SW 1271 (cell line): Measurements from ENCODE around the gene GLIS1.

Source experiments
- DNase-seq, 2 experiments: peaks; one replicate each; lab custom pipeline; 2025; lab: John Stamatoyannopoulos, UW

The GLIS1 gene

DNA sequence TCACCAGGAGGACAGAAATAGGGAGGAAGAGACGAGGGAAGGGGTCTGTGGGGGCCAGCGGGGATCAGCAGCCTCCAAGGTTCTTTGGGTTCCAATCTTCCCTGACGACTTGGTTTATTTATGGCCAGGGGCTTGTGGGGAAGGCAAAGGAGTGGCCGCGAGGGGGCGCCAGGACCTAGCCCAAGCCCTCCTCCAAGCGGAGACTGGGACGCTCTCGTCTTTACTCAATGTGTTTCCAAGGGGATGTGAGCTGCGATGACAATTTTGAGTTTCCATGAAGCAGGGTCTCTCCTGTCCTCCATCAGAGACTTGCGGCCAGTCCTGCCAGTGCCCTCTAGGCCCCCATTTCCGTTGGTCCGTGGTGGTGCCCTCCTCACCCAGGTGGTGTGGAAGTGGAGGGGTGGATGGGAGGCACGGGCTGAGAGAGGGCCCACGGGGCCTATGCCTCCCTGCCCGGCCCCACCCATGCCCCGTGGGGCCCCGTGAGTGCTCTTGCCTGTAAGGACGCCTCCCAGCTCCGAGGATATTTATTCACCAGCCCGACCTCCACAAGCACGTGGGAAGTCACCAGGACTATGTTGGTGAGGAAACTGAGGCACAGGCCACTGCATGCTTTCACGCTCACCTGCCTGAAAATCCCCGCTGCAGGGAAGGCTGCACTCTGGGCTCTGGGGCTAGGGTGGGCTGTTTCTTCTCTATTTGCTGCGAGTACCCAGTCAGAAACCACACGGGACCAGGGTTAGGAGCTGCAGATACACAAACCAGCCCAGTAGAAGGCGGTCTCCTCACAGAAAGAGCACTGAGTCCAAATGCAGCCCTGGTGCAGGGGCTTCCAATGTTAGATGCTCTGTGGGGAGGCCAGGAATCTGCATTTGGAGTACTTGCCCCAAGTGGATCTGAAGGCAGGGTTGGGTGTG, 253.2 kb downstream of the GLIS1 start:
- DNase-seq = peak; percentile 10 to 40

DNA sequence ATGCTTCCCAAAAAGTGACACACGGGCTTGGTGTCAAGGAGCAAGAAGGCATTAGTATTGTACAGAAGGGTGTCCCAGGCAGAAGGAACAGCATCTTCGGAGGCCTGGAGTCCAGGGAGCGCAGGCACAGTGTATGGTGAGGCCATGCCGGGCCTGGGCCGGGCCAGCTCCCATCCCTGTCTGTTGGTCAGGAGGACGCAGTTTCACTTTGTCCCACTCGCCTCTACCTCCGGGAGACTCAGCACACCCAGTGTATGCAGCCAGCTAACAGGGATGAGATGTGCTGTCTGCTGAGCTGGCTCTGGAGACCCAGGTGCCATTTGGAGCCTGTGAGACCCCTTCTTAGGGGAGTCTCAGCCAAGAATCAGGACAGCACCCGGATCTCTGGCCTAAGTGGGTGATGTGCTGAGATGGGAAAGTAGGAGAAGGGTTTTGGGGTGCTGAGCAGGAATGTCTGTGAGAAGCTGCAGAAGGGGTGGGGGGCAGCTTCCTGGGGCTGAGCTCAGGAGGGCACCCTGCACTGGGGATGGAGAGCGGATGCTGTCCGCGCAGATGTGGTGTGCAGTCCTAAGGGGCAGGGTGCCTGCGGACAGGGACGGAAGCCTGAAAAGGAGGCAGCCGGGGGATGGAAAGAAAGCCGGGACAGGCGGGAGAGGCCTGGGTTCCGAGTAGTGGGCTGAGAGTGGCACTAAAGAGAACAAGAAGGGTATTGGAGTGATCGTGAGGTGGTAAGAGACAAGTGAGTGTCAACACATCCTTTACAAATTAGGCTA, 254.1 kb downstream of the GLIS1 start:
- no peak for DNase-seq

DNA sequence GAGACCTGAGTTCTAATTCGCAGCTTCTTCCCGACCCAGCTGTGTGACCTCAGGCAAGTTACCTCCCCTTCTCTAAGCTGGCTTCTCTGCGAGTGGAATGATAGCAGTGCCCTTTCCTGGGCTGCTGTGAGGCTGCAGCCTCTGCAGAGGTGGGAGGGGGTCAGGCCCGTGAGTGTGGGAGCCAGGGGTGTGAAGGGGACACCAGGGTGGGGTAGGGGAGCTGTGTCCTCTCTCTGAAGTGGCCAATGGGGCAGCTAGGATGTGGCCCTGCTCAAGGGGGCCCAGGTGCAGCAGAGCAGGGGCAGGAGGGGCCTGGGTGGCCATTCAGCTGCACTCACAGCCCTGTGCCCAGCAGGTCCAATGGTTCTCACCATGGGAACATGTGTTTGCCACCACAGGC, 255.3 kb downstream of the GLIS1 start:
- DNase-seq = no peak

DNA sequence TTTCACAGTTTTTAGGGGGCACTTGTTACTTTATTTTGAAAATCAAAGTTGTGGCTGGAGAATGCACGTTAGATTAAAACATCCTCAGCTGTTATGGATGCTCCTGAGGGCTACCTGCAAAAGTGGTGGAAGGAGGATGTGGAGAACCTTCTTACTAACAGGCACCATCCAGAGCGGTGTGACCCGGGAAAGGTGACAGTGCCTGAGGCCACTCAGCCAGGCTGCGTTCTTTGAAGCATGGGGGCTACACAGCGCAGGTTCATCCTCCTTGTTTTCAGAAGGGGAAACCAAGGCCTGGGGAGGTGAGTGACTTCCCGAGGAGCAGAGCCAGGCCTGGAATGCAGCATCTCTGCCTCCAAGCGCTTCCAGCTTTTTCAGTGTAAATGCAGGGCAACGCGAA, 255.8 kb downstream of the GLIS1 start:
- no peak for DNase-seq

DNA sequence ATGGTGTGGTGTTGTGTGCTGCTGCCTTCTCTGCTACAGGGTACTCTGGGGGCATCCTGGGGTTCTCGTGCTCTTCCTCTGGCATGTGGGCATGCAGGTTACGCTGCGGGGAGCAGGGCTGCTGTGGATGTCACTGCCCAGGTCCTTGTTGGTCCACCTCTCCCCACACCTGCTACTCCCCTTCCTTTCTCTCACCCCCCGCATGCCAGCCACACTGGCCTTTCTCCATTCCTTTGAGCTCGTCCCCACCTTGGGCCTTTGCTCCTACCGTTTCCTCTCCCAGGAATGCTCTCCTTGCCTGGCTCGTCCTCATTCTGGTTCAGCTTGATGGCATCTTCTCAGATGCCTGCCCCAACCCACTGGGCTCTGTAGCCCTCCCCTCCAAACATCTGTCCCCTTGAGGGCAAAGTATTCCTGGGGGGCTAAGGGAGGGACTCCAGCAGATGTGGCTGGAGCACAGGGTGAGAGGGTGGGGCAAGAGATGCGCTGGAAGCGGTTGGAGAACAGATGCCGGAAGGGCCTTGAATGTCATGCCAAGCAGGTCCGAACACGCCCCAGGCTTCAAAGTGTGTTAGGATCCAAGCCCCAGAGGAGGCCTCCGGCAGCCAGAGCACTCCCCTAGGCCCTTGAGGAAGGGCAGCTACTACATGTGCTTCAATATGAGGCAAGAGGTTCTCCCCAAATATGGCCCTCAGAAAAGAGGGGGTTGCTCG, 256.4 kb downstream of the GLIS1 start:
- DNase-seq = no peak

DNA sequence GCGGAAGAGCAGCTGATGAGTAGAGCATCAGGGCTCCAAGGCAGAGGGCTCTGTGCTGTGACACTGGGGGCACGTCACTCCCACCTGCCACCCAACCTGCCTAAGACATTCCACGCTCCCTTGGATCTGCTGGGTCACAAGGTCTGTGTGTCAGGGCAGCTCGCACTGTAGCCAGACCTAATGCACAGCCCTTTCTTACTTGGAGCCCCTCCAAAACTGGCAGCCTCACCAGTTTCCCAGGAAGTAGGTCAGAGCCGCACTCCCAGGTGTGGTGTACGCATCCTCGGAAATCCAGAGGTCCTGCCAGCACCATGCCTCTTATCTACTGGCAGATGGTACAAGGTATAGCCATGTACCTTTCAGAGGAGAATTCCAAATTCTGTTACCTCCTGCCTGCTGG, 257.5 kb downstream of the GLIS1 start:
- DNase-seq = no peak

DNA sequence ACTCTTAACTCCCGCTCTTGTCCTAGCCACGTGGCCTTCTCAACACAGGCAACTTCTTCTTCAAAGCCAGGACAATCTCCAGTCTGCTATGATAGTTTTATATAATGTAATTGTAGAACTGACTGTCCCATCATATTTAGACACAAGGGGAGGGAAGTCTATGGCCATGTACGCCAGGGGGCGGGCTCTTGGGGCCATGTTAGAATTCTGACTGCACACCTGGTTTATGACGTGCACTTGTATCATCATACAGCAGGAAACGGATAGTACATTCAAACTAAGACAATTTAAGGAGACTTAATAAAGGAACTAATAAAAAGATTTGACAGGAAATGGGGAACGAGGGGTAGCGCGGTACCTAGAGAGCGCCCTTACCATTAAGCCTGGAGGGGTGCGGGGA, 258.3 kb downstream of the GLIS1 start:
- no peak for DNase-seq

DNA sequence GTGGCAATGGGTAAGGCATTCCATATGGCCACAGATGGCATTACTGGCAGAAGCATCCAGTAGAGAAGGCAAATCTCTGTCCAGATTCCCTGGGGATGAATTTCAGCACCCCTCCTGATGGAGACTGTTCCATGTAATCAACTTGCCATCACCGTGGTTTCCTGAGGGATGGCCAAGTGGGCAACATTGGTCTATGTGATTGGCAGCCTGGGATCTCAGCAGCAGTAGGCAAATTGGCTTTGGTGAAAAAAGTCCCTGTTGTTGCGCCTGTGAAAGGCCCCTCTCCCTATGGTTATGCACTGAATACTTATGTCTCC, 260.5 kb downstream of the GLIS1 start:
- no peak for DNase-seq

DNA sequence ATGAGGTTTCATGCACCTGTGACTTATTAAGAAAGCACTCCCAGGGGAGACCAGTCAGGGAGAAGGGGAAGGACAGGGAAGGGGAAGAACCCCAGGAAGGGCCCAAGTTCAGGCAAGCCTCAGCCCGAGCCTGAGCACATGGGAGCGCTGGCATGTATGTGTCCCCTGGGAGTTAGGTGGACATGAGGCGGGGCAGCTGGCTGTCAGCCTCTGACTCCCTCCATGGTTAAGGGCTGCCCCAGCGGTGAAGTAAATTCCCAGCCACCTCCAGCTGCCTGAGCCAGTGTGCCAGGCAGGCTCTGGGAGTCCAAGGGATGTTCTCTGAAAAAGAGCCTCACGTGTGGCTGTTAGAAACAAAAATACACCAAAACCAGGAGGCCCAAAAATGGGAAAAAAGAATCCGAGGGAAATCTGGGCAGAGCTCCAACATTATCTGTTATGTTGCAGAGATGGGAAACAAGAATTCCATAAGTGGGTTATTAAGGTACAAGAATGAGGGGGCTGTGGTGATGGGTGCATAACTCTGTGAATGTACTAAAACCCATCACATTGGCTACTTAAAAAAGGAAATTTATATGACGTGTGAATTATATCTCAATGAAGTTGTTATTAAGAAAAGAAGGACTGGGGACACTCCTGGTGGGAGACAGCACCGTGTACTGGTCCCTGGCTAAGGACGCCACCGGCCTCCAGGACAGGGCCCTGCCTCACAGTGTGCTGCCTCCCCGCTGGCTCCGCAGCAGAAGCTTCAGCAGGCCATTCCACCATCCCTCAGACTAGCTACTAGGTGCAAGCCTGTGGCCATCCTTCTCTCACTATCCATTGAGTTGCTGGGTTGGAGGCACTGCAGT, 261.1 kb downstream of the GLIS1 start:
- DNase-seq = no peak

DNA sequence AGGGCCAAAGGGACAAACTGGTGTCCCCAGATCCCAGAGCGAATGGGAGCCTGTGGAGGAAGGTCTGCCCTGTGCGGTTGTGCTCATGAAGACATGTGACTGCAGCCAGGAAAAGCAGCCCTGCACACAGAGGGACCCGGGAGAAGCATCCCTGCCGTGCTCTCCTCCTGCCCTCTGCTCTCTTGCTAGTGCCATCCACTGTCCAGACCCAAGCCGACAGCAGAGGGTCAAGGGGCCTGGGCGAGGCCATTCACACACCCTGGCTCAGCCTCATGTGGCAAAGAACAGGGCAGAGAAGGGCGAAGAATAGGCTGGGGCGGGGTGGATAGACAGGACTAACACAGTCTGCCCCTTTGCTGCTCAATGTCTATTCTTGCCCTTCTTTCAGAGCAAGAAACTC, 262.4 kb downstream of the GLIS1 start:
- DNase-seq = no peak

DNA sequence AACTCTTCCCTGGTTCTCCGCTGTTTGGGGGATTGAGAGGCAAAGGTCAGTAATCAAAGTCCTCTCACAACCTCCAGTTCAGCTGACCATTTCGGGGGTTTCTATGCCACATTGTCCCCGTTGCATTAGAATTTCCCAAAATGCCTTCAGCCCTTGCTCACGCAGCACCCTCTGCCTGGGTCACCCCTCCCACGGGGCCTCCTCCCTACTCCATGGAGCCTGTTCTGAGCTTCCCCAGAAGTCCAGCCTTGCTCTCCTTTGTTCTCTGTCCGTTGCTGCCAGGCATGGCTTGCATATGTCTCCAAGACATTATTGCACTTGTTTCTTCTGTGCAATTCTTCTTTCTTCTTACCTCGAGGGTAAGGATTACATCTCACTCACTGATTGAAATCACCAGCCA, 263.3 kb downstream of the GLIS1 start:
- no peak for DNase-seq

DNA sequence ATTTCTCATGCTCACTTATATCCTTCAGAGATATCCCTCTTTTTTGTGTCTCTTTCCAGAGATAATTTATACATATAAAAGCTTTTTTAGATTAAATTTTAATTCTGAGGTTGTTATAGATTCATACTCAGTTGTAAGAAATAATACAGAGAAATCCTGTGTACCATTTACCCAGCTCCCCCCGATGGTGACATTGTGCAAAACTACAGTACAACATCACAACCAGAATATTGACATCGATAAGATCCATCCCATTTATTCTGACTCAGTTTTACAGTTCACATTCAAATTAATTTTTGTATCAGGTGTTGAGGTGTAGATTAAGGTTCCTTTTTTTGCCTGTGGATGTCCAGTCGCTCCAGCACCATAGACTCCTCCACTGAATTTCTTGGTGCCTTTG, 265.5 kb downstream of the GLIS1 start:
- DNase-seq = no peak

DNA sequence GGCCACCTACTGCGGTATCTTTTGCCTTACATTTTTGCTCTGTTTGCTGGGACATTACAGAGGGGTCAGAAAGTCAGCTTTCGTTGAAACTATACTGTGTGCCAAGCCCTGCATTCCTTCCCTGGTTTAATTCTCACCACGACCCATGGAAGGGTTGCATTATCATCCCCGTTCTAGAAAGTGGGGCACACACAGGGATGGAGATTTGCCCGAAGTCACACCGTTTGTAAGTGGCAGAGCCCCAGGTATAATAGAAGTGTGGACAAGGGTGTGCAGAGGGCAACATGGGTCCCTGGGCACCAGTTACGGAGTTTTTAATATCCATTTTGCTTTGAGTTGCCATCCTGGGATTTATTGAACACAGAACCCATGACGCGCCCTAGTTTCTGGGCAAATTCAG, 268.0 kb downstream of the GLIS1 start:
- DNase-seq = no peak

DNA sequence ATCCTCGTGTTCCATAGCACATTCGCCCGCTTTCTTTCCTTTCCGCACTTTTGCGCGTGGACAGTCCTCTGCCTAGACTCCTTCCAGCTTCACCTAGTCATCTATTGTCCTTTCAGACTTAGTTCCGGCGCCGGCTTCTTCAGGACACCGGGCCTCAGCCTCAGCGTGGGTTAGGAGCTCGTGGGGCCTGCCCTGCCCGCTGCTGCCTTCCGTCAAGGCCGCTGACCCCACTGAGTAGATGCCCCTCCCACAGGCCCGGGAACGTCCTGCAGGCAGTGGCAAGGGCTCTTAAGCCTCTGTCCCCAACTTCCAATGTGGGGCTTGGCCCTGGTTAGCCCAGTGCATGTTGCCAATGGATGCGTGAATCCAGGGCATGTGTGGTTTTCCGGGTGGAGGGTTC, 268.4 kb downstream of the GLIS1 start:
- no peak for DNase-seq

DNA sequence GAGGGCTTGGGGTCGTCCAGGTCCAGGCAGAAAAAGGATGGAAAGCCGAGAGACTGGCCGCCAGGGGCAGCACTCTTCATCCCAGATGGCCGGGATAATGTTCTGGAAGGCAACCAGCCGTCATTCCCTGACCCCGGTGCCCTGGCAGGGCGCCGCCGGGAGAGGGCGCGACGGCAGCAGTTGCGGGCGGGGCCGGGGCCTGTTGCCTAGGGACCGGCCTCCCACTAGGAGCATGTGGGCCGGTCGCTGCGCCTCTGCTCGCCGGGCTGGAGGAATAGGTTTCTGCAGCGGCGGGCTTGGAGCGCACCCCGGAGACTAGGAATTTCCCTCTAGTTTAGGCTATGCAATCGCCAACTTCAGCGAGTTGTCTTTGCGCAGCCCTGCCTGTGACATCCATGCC, 268.8 kb downstream of the GLIS1 start:
- DNase-seq = no peak

DNA sequence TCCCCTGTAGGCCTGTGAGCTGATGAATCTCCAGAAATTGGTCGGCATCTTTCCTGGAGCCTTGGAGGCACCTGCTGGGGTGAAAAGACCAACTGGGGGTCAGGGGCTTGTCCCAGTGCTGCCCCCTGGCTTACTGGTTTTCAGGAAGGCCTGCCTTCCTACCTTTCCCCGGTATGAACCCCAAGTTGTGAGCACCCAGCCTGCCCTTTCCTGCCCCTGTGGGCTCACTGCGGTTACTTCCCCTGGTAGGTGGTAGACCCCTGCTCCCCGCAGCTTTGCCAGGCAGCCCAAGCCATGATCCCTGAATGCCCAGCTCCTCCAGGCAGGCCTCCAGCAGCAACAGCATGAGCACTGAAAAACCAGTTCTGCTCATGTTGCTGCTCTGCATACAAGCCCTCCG, 269.6 kb downstream of the GLIS1 start:
- DNase-seq = no peak

DNA sequence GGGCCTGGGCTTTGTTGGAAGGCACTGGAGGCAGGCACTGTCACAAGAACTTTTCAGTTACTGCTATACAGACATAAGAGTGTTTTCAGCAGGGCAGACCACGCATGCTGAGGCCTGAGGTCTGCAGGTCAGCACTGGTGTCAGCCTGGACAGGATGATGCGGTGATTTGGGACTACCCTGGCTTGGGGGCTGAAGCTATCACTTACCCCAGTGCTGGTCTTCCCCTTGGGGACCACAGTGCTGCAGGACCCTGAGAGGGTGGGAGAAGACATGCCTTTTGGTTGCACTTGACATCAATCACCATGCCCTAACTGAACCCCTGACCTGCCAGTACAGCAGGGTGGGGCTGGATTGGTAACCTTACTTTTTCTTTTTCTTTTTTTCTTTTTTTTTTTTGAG, 270.6 kb downstream of the GLIS1 start:
- no peak for DNase-seq

DNA sequence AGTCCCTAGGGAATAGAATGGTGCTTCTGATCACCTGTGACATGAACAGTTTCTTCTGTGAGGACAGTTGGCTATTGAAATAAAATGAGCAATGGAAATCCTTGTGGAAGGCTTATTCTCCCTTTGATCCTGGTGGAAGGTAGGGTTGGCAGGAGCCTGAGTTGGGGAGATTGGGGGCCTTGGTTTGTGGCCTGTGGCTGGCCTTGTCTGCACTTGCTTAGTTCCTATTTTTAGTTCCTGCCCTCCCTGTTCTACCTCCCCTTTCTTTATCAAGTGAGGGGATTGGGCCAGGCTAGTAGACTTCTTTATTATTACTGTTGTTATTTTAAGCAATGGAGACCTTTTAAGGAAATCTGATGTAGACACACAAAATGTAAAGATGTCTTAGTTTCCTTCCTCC, 271.6 kb downstream of the GLIS1 start:
- DNase-seq = no peak

DNA sequence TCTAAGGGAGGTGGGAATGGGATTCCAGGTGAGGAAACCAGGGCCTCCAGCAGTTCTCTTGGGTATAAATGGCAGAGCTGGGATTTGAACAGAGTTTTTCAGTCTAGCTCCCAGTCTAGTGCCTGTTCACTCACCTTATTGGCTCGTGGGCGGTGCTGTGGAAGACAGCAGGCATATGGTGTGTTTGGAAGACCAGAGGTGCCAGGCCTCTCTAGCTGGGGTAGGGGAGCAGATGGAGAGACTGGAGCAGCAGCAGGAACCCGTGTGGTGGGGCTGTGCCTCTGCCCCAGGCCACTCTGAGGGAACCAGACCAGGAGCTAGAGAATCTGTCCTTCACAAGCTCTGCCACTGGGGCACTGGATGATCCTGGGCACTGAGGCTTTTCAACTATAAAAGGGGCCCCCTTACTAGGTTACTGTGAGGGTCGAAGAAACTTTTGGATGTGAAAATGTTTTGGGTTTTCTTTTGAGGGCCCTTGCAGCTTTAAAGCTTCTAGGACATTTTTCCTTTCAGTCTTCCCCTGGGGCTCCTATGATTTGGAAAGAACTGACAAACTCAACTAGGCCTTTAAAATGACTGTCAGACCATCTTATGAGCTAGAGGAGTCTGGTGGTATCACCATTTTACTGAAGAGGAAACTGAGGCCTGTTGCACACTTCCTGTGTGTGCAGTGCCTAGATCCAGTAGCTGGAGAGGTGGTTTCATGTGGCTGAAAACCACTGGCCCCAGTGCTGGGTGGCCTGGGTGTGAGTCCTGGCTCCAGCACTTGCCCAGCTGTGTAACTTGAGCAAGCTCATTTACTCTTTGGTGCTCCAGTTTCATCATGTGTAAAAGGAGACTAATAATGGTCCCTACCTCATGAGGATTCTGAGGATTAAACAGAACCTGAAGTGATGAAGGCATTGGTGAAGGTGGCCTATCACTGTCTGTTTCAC, 273.7 kb downstream of the GLIS1 start:
- DNase-seq = no peak

DNA sequence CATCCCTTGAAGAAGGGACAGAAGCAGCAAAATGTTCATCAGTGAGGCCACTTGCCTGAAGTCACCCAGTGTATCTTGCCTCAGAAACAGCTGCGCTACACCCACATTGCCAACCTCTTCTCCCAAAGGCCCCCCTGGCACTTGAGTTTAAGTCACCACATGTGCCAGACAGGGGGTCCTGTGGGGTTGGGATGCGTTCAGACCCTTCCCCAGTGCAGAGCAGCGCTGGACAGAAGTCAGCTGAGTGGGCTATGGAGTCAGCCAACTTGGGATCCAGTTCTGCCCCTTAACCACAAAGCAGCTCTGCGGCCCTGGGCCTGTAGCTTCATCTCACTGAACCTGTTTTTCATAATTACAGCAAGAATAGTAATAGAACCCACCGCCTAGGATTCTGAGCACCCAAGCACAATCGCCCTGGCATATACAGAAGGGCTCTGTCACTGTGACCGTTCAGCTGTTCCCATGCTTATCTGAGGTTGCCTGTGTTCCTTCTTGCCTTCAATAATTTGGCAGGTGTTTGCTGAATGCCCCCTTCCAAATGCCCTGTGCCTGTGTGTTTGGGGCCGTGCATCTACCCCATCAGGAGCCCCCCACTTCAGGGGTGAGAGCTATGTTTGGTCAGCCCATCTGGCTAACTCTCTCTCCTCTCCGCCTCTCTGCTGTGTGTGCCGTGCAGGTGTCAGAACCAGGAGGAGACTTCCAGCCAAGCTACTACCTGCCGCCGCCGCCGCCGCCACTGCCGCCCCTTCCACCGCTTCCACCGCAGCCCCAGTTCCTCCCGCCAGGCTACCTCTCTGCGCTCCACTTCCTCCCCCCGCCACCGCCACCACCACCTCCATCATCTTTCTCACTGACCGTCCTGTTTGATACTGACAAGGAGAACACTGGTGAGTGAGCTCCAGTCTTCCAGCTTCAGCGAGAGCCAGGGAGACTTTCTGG, 274.7 kb downstream of the GLIS1 start:
- no peak for DNase-seq
